SK-N-SH treated with all-trans-retinoic acid at 6 μM for 48 hours (cell line): ENCODE data around the gene RGN.
"Not testable (repeated sequence)": the region's sequence is repeated elsewhere in the genome, so short reads cannot be mapped to it uniquely, and the experiment has no call there.

Experiments
- ATAC-seq: fragments of 200-7000 bp; cut with Tn5 transposase; 3 replicates; pipeline ENCODE4 v1.9.1; 2020; ENCODE audit warnings: mild to moderate bottlenecking, moderate library complexity
- ARNTL ChIP-seq: fragments of 450-650 bp; formaldehyde crosslinking; IDR thresholded peaks from 2 replicates; pipeline ENCODE4 v1.5.0; 2020; ENCODE audit warnings: low read depth, mild to moderate bottlenecking, moderate library complexity, borderline replicate concordance
- BACH2 ChIP-seq: fragments of 250-450 bp; sonication (Bioruptor Pico); IDR thresholded peaks from 2 replicates; pipeline ENCODE4 v1.9.0; 2021; ENCODE audit warnings: mild to moderate bottlenecking, borderline replicate concordance
- CSDC2 ChIP-seq: fragments of 250-450 bp; sonication (Bioruptor Pico); IDR thresholded peaks from 2 replicates; pipeline ENCODE4 v1.5.0; 2020; ENCODE audit warnings: mild to moderate bottlenecking, moderate library complexity
- ESRRG ChIP-seq: fragments of 250-450 bp; sonication (Bioruptor Pico); IDR thresholded peaks from 2 replicates; pipeline ENCODE4 v1.6.1; 2021; ENCODE audit warnings: mild to moderate bottlenecking
- ISL1 ChIP-seq: fragments of 250-450 bp; sonication (Bioruptor Pico); IDR thresholded peaks from 2 replicates; pipeline ENCODE4 v2.1.2; 2022; ENCODE audit warnings: mild to moderate bottlenecking, moderate library complexity
- OSR1 ChIP-seq: fragments of 250-450 bp; sonication (Bioruptor Pico); IDR thresholded peaks from 2 replicates; pipeline ENCODE4 v1.8.0; 2022; ENCODE audit warnings: moderate library complexity, mild to moderate bottlenecking, inconsistent platforms
- SNAI2 ChIP-seq: fragments of 250-450 bp; sonication (Bioruptor Pico); IDR thresholded peaks from 2 replicates; pipeline ENCODE4 v1.5.0; 2020; ENCODE audit warnings: mild to moderate bottlenecking, moderate library complexity
- TCF4 ChIP-seq: fragments of 250-450 bp; sonication (Bioruptor Pico); IDR thresholded peaks from 2 replicates; pipeline ENCODE4 v1.8.0; 2021; ENCODE audit warnings: mild to moderate bottlenecking, moderate library complexity, borderline replicate concordance
- TOX ChIP-seq: fragments of 250-450 bp; sonication (Bioruptor Pico); IDR thresholded peaks from 2 replicates; pipeline ENCODE4 v1.8.0; 2021; ENCODE audit warnings: mild to moderate bottlenecking, moderate library complexity, borderline replicate concordance
- ZFP3 ChIP-seq: fragments of 250-450 bp; sonication (Bioruptor Pico); IDR thresholded peaks from 2 replicates; pipeline ENCODE4 v1.5.0; 2020; ENCODE audit warnings: mild to moderate bottlenecking, moderate library complexity
- ZFP30 ChIP-seq: fragments of 450-650 bp; formaldehyde crosslinking; IDR thresholded peaks from 2 replicates; pipeline ENCODE4 v1.5.0; 2022; ENCODE audit warnings: mild to moderate bottlenecking, moderate library complexity
- ZNF565 ChIP-seq: fragments of 450-650 bp; formaldehyde crosslinking; conservative IDR thresholded peaks from 2 replicates; pipeline ENCODE4 v1.5.0; 2020; ENCODE audit warnings: low read depth, mild to moderate bottlenecking, moderate library complexity
- ZNF70 ChIP-seq: fragments of 450-650 bp; formaldehyde crosslinking; IDR thresholded peaks from 2 replicates; pipeline ENCODE4 v1.5.0; 2020; ENCODE audit warnings: mild to moderate bottlenecking, moderate library complexity
- ZNF8 ChIP-seq: fragments of 450-650 bp; formaldehyde crosslinking; IDR thresholded peaks from 2 replicates; pipeline ENCODE4 v1.5.0; 2020; ENCODE audit warnings: mild to moderate bottlenecking, moderate library complexity
- TF ChIP-seq, protein P1 (sequence below): fragments of 250-450 bp; sonication (Bioruptor Pico); IDR thresholded peaks from 2 replicates; pipeline ENCODE4 v1.8.0; 2020; ENCODE audit warnings: mild to moderate bottlenecking, moderate library complexity, borderline replicate concordance
- TF ChIP-seq, protein P2 (sequence below): fragments of 250-450 bp; sonication (Bioruptor Pico); IDR thresholded peaks from 2 replicates; pipeline ENCODE4 v1.8.0; 2021; ENCODE audit warnings: low read depth, mild to moderate bottlenecking, moderate library complexity, borderline replicate concordance
- TF ChIP-seq, protein P3 (sequence below): fragments of 250-450 bp; sonication (Bioruptor Pico); IDR thresholded peaks from 2 replicates; pipeline ENCODE4 v1.5.0; 2020; ENCODE audit warnings: mild to moderate bottlenecking, moderate library complexity
- TF ChIP-seq, protein P4 (sequence below): fragments of 250-450 bp; sonication (Bioruptor Pico); IDR thresholded peaks from 2 replicates; pipeline ENCODE4 v1.5.1; 2020; ENCODE audit warnings: low read depth, mild to moderate bottlenecking, moderate library complexity
- TF ChIP-seq, protein P5 (sequence below): fragments of 250-450 bp; sonication (Bioruptor Pico); IDR thresholded peaks from 2 replicates; pipeline ENCODE4 v1.5.1; 2021; ENCODE audit warnings: mild to moderate bottlenecking, moderate library complexity

The RGN gene

DNA sequence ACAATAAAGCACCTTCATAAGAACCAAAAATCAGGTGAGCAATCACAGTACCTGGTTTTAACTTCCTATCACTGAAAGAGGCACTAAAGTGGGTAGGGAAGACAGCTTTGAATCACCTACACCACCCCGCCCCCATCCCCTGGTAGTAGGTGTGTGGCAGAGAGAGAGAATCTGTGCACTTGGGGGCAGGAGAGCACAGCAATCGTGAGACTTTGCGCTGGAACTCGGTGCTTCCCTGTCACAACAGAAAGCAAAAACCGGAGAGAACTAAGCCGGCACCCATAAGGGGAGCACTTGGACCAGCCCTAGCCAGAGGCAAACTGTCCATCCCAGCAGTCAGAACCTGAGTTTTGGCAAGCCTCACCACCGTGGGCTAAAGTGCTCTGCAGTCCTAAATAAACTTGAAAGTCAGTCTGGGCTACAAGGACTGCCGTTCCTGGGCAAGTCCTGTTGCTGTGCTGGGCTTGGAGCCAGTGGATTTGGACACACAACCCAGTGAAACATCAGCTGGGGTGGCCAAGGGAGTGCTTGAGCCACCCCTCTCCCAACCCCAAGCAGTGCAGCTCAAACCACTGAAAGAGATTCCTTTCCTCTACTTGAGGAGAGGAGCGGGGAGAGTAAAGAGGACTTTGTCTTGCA lies 34.2 kb downstream of the RGN start:
- TF ChIP-seq SNAI2 (CRISPR knock-in tag) (no peak), OSR1 (CRISPR knock-in tag) (no peak), ISL1 (CRISPR knock-in tag) (no peak), CSDC2 (CRISPR knock-in tag) (no peak), ZFP3 (no peak), ZNF8 (CRISPR knock-in tag) (no peak), ZNF70 (CRISPR knock-in tag) (no peak)
- TF ChIP-seq, protein P1, sequence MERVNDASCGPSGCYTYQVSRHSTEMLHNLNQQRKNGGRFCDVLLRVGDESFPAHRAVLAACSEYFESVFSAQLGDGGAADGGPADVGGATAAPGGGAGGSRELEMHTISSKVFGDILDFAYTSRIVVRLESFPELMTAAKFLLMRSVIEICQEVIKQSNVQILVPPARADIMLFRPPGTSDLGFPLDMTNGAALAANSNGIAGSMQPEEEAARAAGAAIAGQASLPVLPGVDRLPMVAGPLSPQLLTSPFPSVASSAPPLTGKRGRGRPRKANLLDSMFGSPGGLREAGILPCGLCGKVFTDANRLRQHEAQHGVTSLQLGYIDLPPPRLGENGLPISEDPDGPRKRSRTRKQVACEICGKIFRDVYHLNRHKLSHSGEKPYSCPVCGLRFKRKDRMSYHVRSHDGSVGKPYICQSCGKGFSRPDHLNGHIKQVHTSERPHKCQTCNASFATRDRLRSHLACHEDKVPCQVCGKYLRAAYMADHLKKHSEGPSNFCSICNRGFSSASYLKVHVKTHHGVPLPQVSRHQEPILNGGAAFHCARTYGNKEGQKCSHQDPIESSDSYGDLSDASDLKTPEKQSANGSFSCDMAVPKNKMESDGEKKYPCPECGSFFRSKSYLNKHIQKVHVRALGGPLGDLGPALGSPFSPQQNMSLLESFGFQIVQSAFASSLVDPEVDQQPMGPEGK (CRISPR knock-in tag), result no peak
- ATAC-seq, result no peak

DNA sequence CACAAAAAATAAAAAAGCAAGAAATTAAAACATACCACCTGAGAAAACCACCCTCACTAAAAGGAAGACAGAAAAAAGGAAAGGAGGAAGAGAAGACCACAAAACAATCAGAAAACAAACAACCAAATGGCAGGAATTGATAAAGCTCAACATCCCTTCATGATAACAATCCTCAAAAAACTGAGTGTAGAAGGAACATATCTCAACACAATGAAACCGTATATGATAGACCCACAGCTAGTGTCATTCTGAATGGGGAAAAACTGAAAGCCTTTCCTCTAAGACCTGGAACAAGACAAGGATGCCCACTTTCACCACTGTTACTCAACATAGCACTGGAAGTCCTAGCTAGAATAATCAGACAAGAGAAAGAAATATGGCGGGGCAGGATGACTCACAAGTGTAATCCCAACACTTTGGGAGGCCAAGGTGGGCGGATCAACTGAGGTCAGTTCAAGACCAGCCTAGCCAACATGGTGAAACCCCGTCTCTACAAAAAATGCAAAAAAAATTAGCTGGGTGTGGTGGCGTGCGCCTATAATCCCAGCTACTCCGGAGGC lies 38.4 kb downstream of the RGN start:
- not testable (repeated sequence) for ATAC-seq

DNA sequence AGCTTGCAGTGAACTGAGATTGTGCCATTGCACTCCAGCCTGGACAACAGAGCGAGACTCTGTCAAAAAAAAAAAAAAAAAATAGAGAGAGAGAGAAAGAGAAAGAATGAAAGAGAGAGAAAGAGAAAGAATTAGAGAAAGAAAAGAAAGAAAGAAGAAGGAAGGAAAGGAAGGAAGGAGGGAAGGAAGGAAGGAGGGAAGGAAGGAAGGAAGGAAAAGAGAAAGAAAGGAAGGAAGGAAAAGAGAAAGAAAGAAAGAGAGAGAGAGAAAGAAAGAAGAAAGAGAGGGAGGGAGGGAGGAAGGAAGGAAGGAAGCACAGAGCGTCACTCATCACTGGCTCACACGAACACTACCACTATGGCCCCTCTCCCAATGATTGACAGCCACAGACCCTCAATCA lies 46.2 kb downstream of the RGN start:
- not testable (repeated sequence) for ATAC-seq

DNA sequence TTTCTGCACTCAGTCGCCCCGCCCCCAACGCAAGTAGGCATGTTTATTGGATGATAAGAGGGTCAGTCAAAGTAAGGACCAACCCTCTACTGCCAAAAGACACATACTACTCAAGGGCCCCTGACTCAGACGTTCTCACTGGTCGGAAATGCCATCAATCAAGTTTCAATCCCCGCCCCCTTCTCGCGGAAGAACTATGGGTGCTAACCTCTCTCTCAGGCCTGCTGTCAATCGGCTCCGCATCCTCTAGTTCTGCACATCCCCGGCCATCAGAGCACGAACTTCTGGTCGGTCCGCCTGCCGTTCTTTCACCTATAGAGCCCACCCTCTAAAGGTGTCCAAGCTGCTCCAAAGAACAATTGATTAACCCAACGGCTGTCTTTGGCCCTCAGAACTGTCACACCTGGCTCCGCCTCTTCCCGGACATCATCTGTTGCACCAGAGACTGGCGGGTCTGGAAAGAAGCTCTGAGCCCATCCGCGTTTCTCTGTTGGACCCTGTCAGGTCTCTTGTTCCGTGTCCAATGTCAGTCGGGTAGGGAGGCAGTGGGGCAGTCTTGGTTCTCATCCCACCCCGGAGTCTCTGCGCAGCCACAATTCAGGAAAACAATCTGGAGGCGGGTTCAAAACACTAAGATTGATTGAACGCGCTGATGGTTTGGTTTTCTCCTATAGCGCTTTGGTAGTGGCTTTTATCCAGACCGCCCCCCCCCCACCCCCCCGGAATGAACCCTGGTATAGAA lies 51.1 kb downstream of the RGN start:
- peak; percentile 98 for ATAC-seq
- TF ChIP-seq OSR1 (CRISPR knock-in tag), result no peak
- TF ChIP-seq ZFP3, result no peak
- TF ChIP-seq ESRRG, result no peak
- no peak for TF ChIP-seq TOX (CRISPR knock-in tag)
- TF ChIP-seq BACH2 (CRISPR knock-in tag), result no peak
- no peak for TF ChIP-seq TCF4 (CRISPR knock-in tag)
- no peak for TF ChIP-seq ZNF8 (CRISPR knock-in tag)
- TF ChIP-seq, protein P2, sequence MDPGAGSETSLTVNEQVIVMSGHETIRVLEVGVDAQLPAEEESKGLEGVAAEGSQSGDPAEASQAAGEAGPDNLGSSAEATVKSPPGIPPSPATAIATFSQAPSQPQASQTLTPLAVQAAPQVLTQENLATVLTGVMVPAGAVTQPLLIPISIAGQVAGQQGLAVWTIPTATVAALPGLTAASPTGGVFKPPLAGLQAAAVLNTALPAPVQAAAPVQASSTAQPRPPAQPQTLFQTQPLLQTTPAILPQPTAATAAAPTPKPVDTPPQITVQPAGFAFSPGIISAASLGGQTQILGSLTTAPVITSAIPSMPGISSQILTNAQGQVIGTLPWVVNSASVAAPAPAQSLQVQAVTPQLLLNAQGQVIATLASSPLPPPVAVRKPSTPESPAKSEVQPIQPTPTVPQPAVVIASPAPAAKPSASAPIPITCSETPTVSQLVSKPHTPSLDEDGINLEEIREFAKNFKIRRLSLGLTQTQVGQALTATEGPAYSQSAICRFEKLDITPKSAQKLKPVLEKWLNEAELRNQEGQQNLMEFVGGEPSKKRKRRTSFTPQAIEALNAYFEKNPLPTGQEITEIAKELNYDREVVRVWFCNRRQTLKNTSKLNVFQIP (CRISPR knock-in tag), result no peak
- TF ChIP-seq, protein P3, sequence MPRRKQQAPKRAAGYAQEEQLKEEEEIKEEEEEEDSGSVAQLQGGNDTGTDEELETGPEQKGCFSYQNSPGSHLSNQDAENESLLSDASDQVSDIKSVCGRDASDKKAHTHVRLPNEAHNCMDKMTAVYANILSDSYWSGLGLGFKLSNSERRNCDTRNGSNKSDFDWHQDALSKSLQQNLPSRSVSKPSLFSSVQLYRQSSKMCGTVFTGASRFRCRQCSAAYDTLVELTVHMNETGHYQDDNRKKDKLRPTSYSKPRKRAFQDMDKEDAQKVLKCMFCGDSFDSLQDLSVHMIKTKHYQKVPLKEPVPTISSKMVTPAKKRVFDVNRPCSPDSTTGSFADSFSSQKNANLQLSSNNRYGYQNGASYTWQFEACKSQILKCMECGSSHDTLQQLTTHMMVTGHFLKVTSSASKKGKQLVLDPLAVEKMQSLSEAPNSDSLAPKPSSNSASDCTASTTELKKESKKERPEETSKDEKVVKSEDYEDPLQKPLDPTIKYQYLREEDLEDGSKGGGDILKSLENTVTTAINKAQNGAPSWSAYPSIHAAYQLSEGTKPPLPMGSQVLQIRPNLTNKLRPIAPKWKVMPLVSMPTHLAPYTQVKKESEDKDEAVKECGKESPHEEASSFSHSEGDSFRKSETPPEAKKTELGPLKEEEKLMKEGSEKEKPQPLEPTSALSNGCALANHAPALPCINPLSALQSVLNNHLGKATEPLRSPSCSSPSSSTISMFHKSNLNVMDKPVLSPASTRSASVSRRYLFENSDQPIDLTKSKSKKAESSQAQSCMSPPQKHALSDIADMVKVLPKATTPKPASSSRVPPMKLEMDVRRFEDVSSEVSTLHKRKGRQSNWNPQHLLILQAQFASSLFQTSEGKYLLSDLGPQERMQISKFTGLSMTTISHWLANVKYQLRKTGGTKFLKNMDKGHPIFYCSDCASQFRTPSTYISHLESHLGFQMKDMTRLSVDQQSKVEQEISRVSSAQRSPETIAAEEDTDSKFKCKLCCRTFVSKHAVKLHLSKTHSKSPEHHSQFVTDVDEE, result no peak
- TF ChIP-seq ARNTL (CRISPR knock-in tag), result no peak
- no peak for TF ChIP-seq ZNF565
- TF ChIP-seq, protein P4, sequence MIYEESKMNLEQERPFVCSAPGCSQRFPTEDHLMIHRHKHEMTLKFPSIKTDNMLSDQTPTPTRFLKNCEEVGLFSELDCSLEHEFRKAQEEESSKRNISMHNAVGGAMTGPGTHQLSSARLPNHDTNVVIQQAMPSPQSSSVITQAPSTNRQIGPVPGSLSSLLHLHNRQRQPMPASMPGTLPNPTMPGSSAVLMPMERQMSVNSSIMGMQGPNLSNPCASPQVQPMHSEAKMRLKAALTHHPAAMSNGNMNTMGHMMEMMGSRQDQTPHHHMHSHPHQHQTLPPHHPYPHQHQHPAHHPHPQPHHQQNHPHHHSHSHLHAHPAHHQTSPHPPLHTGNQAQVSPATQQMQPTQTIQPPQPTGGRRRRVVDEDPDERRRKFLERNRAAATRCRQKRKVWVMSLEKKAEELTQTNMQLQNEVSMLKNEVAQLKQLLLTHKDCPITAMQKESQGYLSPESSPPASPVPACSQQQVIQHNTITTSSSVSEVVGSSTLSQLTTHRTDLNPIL (CRISPR knock-in tag), result no peak
- no peak for TF ChIP-seq ZFP30
- TF ChIP-seq, all 23 proteins: peak for 0

DNA sequence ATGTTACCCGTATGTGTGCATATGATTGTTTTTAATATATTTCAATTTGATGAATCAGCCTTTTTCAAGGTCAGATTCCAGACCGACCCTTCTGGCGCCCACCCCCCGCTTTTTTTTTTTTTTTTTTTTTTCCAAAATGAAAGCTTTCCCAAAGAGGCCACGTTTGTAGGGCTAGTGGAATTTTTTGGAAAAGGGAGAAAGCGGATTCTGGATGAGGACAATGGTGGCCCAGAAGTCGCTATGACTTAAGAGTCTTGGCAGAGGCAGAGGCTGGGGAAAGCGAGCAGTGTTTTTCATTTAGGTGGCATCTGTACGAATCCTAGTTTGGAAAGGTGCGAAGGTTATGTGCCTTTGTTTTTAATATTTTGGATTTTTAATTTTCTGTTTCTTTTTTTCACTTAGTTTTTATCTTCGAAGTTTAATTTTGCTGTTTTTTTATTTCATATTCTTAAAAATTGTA lies 51.7 kb downstream of the RGN start:
- ATAC-seq, result no peak
- TF ChIP-seq BACH2 (CRISPR knock-in tag) (no peak), ESRRG (no peak), ISL1 (CRISPR knock-in tag) (no peak), ZFP3 (no peak)
- TF ChIP-seq, protein P3, result no peak
- TF ChIP-seq, protein P4 (CRISPR knock-in tag), result no peak
- TF ChIP-seq, protein P5, sequence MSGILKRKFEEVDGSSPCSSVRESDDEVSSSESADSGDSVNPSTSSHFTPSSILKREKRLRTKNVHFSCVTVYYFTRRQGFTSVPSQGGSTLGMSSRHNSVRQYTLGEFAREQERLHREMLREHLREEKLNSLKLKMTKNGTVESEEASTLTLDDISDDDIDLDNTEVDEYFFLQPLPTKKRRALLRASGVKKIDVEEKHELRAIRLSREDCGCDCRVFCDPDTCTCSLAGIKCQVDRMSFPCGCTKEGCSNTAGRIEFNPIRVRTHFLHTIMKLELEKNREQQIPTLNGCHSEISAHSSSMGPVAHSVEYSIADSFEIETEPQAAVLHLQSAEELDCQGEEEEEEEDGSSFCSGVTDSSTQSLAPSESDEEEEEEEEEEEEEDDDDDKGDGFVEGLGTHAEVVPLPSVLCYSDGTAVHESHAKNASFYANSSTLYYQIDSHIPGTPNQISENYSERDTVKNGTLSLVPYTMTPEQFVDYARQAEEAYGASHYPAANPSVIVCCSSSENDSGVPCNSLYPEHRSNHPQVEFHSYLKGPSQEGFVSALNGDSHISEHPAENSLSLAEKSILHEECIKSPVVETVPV (CRISPR knock-in tag), result no peak
